A204.1 (cell line): ENCODE results near the gene LGALS8.

Source experiments
- FAIRE-seq: peaks from 2 replicates; lab custom pipeline; 2012; peaks lifted over from hg19 to GRCh38; lab: Jason Lieb, UNC

Gene LGALS8

GRCh38 chr1:236509203-236509602 is 14.6 kb upstream of the LGALS8 start:
- FAIRE-seq, result no peak

- no peak for FAIRE-seq
Observed at GRCh38 chr1:236509647-236510401, 14.0 kb upstream of the LGALS8 start.

- no peak for FAIRE-seq
Observed at GRCh38 chr1:236511735-236512418, 11.9 kb upstream of the LGALS8 start.

GRCh38 chr1:236514703-236515442 is 8.9 kb upstream of the LGALS8 start:
- FAIRE-seq, result no peak

- FAIRE-seq, result no peak
Observed at GRCh38 chr1:236515443-236515958, 8.3 kb upstream of the LGALS8 start.

- FAIRE-seq, result no peak
Observed at GRCh38 chr1:236516929-236517704, 6.7 kb upstream of the LGALS8 start.

GRCh38 chr1:236518322-236518721 is 5.5 kb upstream of the LGALS8 start:
- no peak for FAIRE-seq

- FAIRE-seq, result no peak
Observed at GRCh38 chr1:236520445-236521005, 3.3 kb upstream of the LGALS8 start.

GRCh38 chr1:236522937-236523703 is 662 bp upstream of the LGALS8 start:
- no peak for FAIRE-seq

GRCh38 chr1:236524142-236524894 is 536 bp downstream of the LGALS8 start:
- FAIRE-seq, result no peak

GRCh38 chr1:236524895-236525184 is 1.1 kb downstream of the LGALS8 start:
- FAIRE-seq, result no peak

GRCh38 chr1:236526079-236526478 is 2.3 kb downstream of the LGALS8 start:
- FAIRE-seq, result no peak

GRCh38 chr1:236530286-236530685 is 6.5 kb downstream of the LGALS8 start:
- FAIRE-seq, result no peak

GRCh38 chr1:236530959-236531358 is 7.2 kb downstream of the LGALS8 start:
- no peak for FAIRE-seq

- no peak for FAIRE-seq
Observed at GRCh38 chr1:236532850-236533249, 9.1 kb downstream of the LGALS8 start.

GRCh38 chr1:236534151-236534651 is 10.4 kb downstream of the LGALS8 start:
- no peak for FAIRE-seq

- no peak for FAIRE-seq
Observed at GRCh38 chr1:236535190-236535589, 11.4 kb downstream of the LGALS8 start.

- FAIRE-seq, result no peak
Observed at GRCh38 chr1:236535662-236536161, 11.9 kb downstream of the LGALS8 start.

GRCh38 chr1:236536540-236536939 is 12.8 kb downstream of the LGALS8 start:
- no peak for FAIRE-seq
